Calu3 (cell line): ENCODE data around the gene NACA2. TPM values are rescaled to one million over a fixed set of nuclear protein-coding genes. Genes with fewer than 3 reads are reported as not detected.

Source experiments
- BruUV-seq: library from RNA; stranded (reverse); fragments of 400-500 nt; replicated peaks from 2 replicates; lab custom pipeline; 2021; lab: Mats Ljungman, UMichigan
- CTCF ChIA-PET: fragments of 300-600 bp; sonication (Branson Sonifier 250); formaldehyde crosslinking; loops from one replicate; lab custom pipeline; 2022; ENCODE audit warnings: antibody characterized with exemption; lab: Charles Lee
- DNase-seq: peaks from one replicate; pipeline ENCODE4 v3.0.0; 2022
- H3K27ac Mint-ChIP-seq: one replicate; pipeline ENCODE4 v1.8.0; 2022; ENCODE audit warnings: mixed read lengths; ENCODE audit not compliant: unreplicated experiment
- H3K27me3 Mint-ChIP-seq: one replicate; pipeline ENCODE4 v1.8.0; 2022; ENCODE audit warnings: mixed read lengths; ENCODE audit not compliant: unreplicated experiment
- H3K36me3 Mint-ChIP-seq: one replicate; pipeline ENCODE4 v1.8.0; 2022; ENCODE audit warnings: mild to moderate bottlenecking, moderate library complexity, mixed read lengths; ENCODE audit not compliant: insufficient read depth, unreplicated experiment
- H3K4me1 Mint-ChIP-seq: one replicate; pipeline ENCODE4 v1.8.0; 2022; ENCODE audit warnings: mild to moderate bottlenecking, low read depth, mixed read lengths; ENCODE audit not compliant: unreplicated experiment
- H3K4me3 Mint-ChIP-seq: one replicate; pipeline ENCODE4 v1.8.0; 2022; ENCODE audit warnings: mild to moderate bottlenecking, low read depth, moderate library complexity, mixed read lengths; ENCODE audit not compliant: unreplicated experiment
- H3K9me3 Mint-ChIP-seq: one replicate; pipeline ENCODE4 v1.8.0; 2022; ENCODE audit warnings: low read depth, mixed read lengths; ENCODE audit not compliant: unreplicated experiment
- CTCF ChIP-seq: fragments of 200-600 bp; IDR thresholded peaks from one replicate; pipeline ENCODE4 v1.8.0; 2022; ENCODE audit warnings: antibody characterized with exemption; ENCODE audit not compliant: unreplicated experiment
- intact Hi-C: fragments of 100-400 bp; cut with micrococcal nuclease; formaldehyde crosslinking; loops from one replicate; pipeline ENCODE4 v1.10.0; 2022; ENCODE audit not compliant: unreplicated experiment
- total RNA-seq: library from RNA; stranded (reverse); gene quantifications from 2 replicates; pipeline ENCODE4 v1.2.3, GENCODE V29; 2022

The NACA2 gene
- total RNA-seq, 1 experiment from 2014 or later = not detected

GRCh38 chr17:61583660-61584264 lies 7.3 kb downstream of the NACA2 start:
- intact Hi-C loops = loop anchor here (2.0 to 5.0 kb wide), 2 partner anchors 171 to 254 kb away; no protein-coding TSS in a partner anchor
- no TSS peak for BruUV-seq
- Mint-ChIP-seq H3K4me1 (peaks cover 20% of the 10 kb centered on the region), H3K9me3 (no peaks in the 10 kb centered on the region), H3K27me3 (no peaks in the 10 kb centered on the region), H3K27ac (no peak overlapping the region), H3K4me3 (no peak overlapping the region), H3K36me3 (no peaks in the 10 kb centered on the region)
- TF ChIP-seq CTCF = no peak
- CTCF ChIA-PET = interaction anchor here (1.4 kb wide), 1 partner anchor 172 kb away, joined by 13 read pairs; no protein-coding TSS in a partner anchor
- DNase-seq = no peak

GRCh38 chr17:61583242-61583641 lies 7.8 kb downstream of the NACA2 start:
- no peaks in the 10 kb centered on the region for H3K27me3 Mint-ChIP-seq
- H3K36me3 Mint-ChIP-seq = no peaks in the 10 kb centered on the region
- no TSS peak for BruUV-seq
- TF ChIP-seq CTCF = no peak
- no peak overlapping the region for H3K27ac Mint-ChIP-seq
- H3K9me3 Mint-ChIP-seq = no peaks in the 10 kb centered on the region
- intact Hi-C loops = loop anchor here (2.0 to 5.0 kb wide), 2 partner anchors 170 to 254 kb away; no protein-coding TSS in a partner anchor
- CTCF ChIA-PET = interaction anchor here (1.4 kb wide), 1 partner anchor 171 kb away, joined by 13 read pairs; no protein-coding TSS in a partner anchor
- H3K4me1 Mint-ChIP-seq = peaks cover 20% of the 10 kb centered on the region
- no peak for DNase-seq
- no peak overlapping the region for H3K4me3 Mint-ChIP-seq

- H3K9me3 Mint-ChIP-seq = no peaks in the 10 kb centered on the region
- H3K27ac Mint-ChIP-seq = no peak overlapping the region
- CTCF ChIA-PET = interaction anchor here (1.2 to 1.4 kb wide), 2 partner anchors 170 kb away, joined by 4 to 13 read pairs; no protein-coding TSS in a partner anchor
- no peak overlapping the region for H3K4me3 Mint-ChIP-seq
- peaks cover 20% of the 10 kb centered on the region for H3K4me1 Mint-ChIP-seq
- BruUV-seq = no TSS peak
- DNase-seq = no peak
- intact Hi-C loops = loop anchor here (2.0 to 5.0 kb wide), 2 partner anchors 170 to 255 kb away; no protein-coding TSS in a partner anchor
- TF ChIP-seq CTCF = no peak
- no peaks in the 10 kb centered on the region for H3K27me3 Mint-ChIP-seq
- no peaks in the 10 kb centered on the region for H3K36me3 Mint-ChIP-seq
Measured at GRCh38 chr17:61582593-61582992, 8.4 kb downstream of the NACA2 start.

GRCh38 chr17:61581611-61582349 lies 9.2 kb downstream of the NACA2 start:
- BruUV-seq = no TSS peak
- CTCF ChIA-PET = interaction anchor here (1.2 kb wide), 1 partner anchor 170 kb away, joined by 4 read pairs; no protein-coding TSS in a partner anchor
- no peaks in the 10 kb centered on the region for H3K36me3 Mint-ChIP-seq
- DNase-seq = no peak
- peaks cover 20% of the 10 kb centered on the region for H3K4me1 Mint-ChIP-seq
- peak overlapping the region; percentile 24 for H3K27ac Mint-ChIP-seq
- H3K9me3 Mint-ChIP-seq = no peaks in the 10 kb centered on the region
- no peaks in the 10 kb centered on the region for H3K27me3 Mint-ChIP-seq
- no peak overlapping the region for H3K4me3 Mint-ChIP-seq
- no peak for TF ChIP-seq CTCF
- intact Hi-C loops = loop anchor here (2.0 to 5.0 kb wide), 2 partner anchors 169 to 256 kb away; no protein-coding TSS in a partner anchor
